PC-9 (cell line): Measurements from ENCODE around the gene SRPRB. TPM values are rescaled to one million over a fixed set of nuclear protein-coding genes. Genes with fewer than 3 reads are reported as not detected.

Experiments
- BruUV-seq: library from RNA; stranded (reverse); fragments of 400-500 nt; replicated peaks from 2 replicates; lab custom pipeline; 2021; lab: Mats Ljungman, UMichigan
- CTCF ChIA-PET: fragments of 300-600 bp; sonication (Branson Sonifier 250); formaldehyde crosslinking; loops from one replicate; lab custom pipeline; 2022; ENCODE audit warnings: antibody characterized with exemption; lab: Charles Lee
- POLR2A ChIA-PET: fragments of 300-600 bp; sonication (Branson Sonifier 250); formaldehyde crosslinking; loops from one replicate; lab custom pipeline; 2022; ENCODE audit warnings: antibody characterized with exemption; ENCODE audit not compliant: unreplicated experiment; lab: Charles Lee
- DNase-seq, 2 experiments: peaks; one replicate each; pipeline versions ENCODE4 v3.0.0 to v3.0.0-alpha.2; 2015 to 2022; ENCODE audit warnings: mixed read lengths in 1 of 2
- H2AFZ ChIP-seq: fragments of 200-600 bp; sonication (generic); 2 replicates; pipeline ENCODE4 v1.8.1; 2017; ENCODE audit warnings: antibody characterized with exemption
- H3F3A ChIP-seq: fragments of 200-600 bp; sonication (generic); 2 replicates; pipeline ENCODE4 v1.8.1; 2017; ENCODE audit warnings: antibody characterized with exemption, mild to moderate bottlenecking, low read depth; ENCODE audit not compliant: insufficient read depth
- H3K27ac ChIP-seq: fragments of 200-600 bp; sonication (generic); 2 replicates; pipeline ENCODE4 v1.6.1; 2016; ENCODE audit warnings: mixed run types
- H3K27me3 ChIP-seq: fragments of 200-600 bp; sonication (generic); 2 replicates; pipeline ENCODE4 v1.6.1; 2016; ENCODE audit warnings: low read depth, mixed run types; ENCODE audit not compliant: insufficient read depth
- H3K36me3 ChIP-seq: fragments of 200-600 bp; sonication (generic); 2 replicates; pipeline ENCODE4 v1.6.1; 2016; ENCODE audit warnings: low read depth, mixed run types
- H3K4me1 ChIP-seq: fragments of 200-600 bp; sonication (generic); replicated peaks from 2 replicates; pipeline ENCODE4 v1.6.1; 2016; ENCODE audit warnings: mixed run types; ENCODE audit not compliant: insufficient read depth
- H3K4me2 ChIP-seq: fragments of 200-600 bp; sonication (generic); 2 replicates; pipeline ENCODE4 v1.6.1; 2017; ENCODE audit warnings: mixed run types
- H3K4me3 ChIP-seq: fragments of 200-600 bp; sonication (generic); 2 replicates; pipeline ENCODE4 v1.6.1; 2016; ENCODE audit warnings: mixed run types
- H3K79me2 ChIP-seq: fragments of 200-600 bp; sonication (generic); 2 replicates; pipeline ENCODE4 v1.6.1; 2017; ENCODE audit warnings: low read depth, mixed run types
- H3K9me2 ChIP-seq: fragments of 200-600 bp; sonication (generic); 2 replicates; pipeline ENCODE4 v1.8.1; 2017; ENCODE audit warnings: mild to moderate bottlenecking; ENCODE audit not compliant: insufficient read depth
- H3K9me3 ChIP-seq: fragments of 200-600 bp; sonication (generic); 2 replicates; pipeline ENCODE4 v1.8.1; 2016; ENCODE audit warnings: low read depth; ENCODE audit not compliant: insufficient read depth
- H4K20me1 ChIP-seq: fragments of 200-600 bp; sonication (generic); 2 replicates; pipeline ENCODE4 v1.8.1; 2017; ENCODE audit not compliant: insufficient read depth
- EZH2 ChIP-seq: fragments of 200-600 bp; sonication (generic); IDR thresholded peaks from 2 replicates; pipeline ENCODE4 v1.8.0; 2017; ENCODE audit warnings: antibody characterized with exemption, low read depth
- intact Hi-C: fragments of 100-400 bp; cut with micrococcal nuclease; formaldehyde crosslinking; loops from one replicate; pipeline ENCODE4 v1.10.0; 2022; ENCODE audit not compliant: unreplicated experiment
- total RNA-seq: library from RNA; stranded (reverse); gene quantifications from 2 replicates; pipeline ENCODE4 v1.2.3, GENCODE V29; 2021
- TF ChIP-seq, protein P1 (sequence below): fragments of 200-600 bp; sonication (generic); conservative IDR thresholded peaks from 2 replicates; pipeline ENCODE4 v1.6.1; 2017; ENCODE audit warnings: mixed run types, antibody characterized with exemption, mild to moderate bottlenecking, moderate library complexity

SRPRB gene
- total RNA-seq, 1 experiment from 2014 or later: 25.5 TPM

DNA sequence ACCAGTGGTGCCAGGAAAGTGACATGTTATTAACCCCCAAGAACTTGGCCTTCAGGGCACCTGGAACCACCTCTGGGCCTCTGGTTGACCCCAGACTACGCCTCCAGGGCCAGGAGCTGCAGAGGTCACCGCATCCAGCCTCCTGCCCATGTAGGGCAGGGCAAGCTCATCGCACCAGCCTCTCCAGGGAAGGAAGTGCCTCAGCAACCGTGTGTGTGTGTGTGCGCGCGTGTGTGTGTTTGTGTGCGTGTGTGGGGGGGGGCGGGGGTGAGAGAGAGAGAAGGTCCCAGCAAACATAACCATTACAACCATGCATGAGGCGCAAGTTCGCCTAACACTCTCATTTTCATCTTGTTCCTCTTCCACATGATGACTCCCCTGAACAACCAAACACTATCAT lies 58.3 kb downstream of the SRPRB start:
- Histone ChIP-seq H2AFZ (no peak overlapping the region), H3K27ac (no peak overlapping the region), H3K36me3 (no peaks in the 10 kb centered on the region), H3K4me2 (no peak overlapping the region), H3F3A (no peaks in the 10 kb centered on the region), H3K27me3 (peaks cover 35% of the 10 kb centered on the region), H3K79me2 (no peaks in the 10 kb centered on the region), H3K9me3 (no peaks in the 10 kb centered on the region), H4K20me1 (no peaks in the 10 kb centered on the region), H3K9me2 (no peaks in the 10 kb centered on the region), H3K4me3 (no peak overlapping the region), H3K4me1 (no peaks in the 10 kb centered on the region)
- no TSS peak for BruUV-seq
- no peak for DNase-seq
- no peak for TF ChIP-seq EZH2
- TF ChIP-seq, protein P1, sequence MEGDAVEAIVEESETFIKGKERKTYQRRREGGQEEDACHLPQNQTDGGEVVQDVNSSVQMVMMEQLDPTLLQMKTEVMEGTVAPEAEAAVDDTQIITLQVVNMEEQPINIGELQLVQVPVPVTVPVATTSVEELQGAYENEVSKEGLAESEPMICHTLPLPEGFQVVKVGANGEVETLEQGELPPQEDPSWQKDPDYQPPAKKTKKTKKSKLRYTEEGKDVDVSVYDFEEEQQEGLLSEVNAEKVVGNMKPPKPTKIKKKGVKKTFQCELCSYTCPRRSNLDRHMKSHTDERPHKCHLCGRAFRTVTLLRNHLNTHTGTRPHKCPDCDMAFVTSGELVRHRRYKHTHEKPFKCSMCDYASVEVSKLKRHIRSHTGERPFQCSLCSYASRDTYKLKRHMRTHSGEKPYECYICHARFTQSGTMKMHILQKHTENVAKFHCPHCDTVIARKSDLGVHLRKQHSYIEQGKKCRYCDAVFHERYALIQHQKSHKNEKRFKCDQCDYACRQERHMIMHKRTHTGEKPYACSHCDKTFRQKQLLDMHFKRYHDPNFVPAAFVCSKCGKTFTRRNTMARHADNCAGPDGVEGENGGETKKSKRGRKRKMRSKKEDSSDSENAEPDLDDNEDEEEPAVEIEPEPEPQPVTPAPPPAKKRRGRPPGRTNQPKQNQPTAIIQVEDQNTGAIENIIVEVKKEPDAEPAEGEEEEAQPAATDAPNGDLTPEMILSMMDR: no peak
- intact Hi-C loops: no loop called here
- ChIA-PET POLR2A (no interaction called here), CTCF (no interaction called here)

GRCh38 chr3:133864616-133865015 lies 59.0 kb downstream of the SRPRB start:
- intact Hi-C loops: no loop called here
- no peaks in the 10 kb centered on the region for H3K4me1 ChIP-seq
- H3K36me3 ChIP-seq: no peaks in the 10 kb centered on the region
- ChIA-PET CTCF (no interaction called here), POLR2A (no interaction called here)
- no peaks in the 10 kb centered on the region for H3K9me3 ChIP-seq
- no peak overlapping the region for H3K27ac ChIP-seq
- TF ChIP-seq, protein P1: no peak
- no peak for TF ChIP-seq EZH2
- H3F3A ChIP-seq: no peaks in the 10 kb centered on the region
- no peaks in the 10 kb centered on the region for H3K79me2 ChIP-seq
- peaks cover 35% of the 10 kb centered on the region for H3K27me3 ChIP-seq
- no peaks in the 10 kb centered on the region for H3K9me2 ChIP-seq
- no peak for DNase-seq
- no peaks in the 10 kb centered on the region for H4K20me1 ChIP-seq
- no peak overlapping the region for H3K4me3 ChIP-seq
- H2AFZ ChIP-seq: no peak overlapping the region
- BruUV-seq: no TSS peak
- no peak overlapping the region for H3K4me2 ChIP-seq

DNA sequence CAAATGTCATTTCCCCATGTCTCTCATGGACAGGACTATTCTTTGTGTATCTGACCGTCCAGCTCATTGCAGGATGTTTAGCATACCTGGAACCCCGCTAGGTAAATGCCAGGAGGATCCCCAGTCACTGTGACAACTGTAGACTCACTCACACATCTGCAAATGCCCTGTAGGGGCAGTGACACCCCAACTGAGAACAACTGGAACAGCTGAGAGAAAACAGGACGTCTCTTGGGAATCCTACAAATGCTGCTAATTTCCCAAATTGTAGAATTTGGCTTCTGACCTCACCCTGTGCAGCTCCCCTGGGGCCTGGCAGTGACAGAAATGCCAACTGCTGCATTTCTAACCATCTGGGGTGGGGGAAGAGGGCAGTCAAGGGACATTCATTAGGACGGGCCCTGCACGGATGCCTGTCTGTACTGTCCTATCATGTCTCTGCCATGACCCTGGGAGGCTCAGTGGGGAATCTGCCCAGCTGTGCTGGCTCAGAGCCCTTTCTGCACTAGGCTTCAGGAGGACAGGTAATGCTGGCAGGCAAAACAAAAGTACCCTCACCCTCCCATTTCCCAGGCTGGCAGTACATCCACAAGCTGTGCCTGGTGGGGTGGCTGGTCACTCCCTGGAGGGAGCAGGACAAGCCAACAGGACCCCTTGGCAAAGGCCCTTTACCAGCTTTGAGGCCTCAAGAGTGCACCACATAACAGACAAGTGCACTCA lies 59.7 kb downstream of the SRPRB start:
- DNase-seq: no peak
- TF ChIP-seq, protein P1: no peak
- TF ChIP-seq EZH2: no peak
- no TSS peak for BruUV-seq
- H3K4me3 ChIP-seq: no peak overlapping the region
- H3K79me2 ChIP-seq: no peaks in the 10 kb centered on the region
- intact Hi-C loops: no loop called here
- H3K4me2 ChIP-seq: no peak overlapping the region
- H4K20me1 ChIP-seq: no peaks in the 10 kb centered on the region
- H3K9me3 ChIP-seq: no peaks in the 10 kb centered on the region
- H2AFZ ChIP-seq: no peak overlapping the region
- no peaks in the 10 kb centered on the region for H3K36me3 ChIP-seq
- peaks cover 36% of the 10 kb centered on the region for H3K27me3 ChIP-seq
- H3K4me1 ChIP-seq: no peaks in the 10 kb centered on the region
- no peak overlapping the region for H3K27ac ChIP-seq
- no peaks in the 10 kb centered on the region for H3F3A ChIP-seq
- no peaks in the 10 kb centered on the region for H3K9me2 ChIP-seq
- POLR2A ChIA-PET: no interaction called here
- CTCF ChIA-PET: no interaction called here
